HepG2 (cell line): ENCODE results near the gene RRM2. TPM values are rescaled to one million over a fixed set of nuclear protein-coding genes. Genes with fewer than 3 reads are reported as not detected.

ENCODE experiments used
- ATAC-seq: fragments of 200-7000 bp; cut with Tn5 transposase; 3 replicates; pipeline ENCODE4 v1.9.1; 2020; ENCODE audit warnings: mild to moderate bottlenecking, moderate library complexity
- BruUV-seq: library from RNA; stranded (reverse); fragments of 400-500 nt; replicated peaks from 2 replicates; lab custom pipeline; 2021; lab: Mats Ljungman, UMichigan
- CTCF ChIA-PET: fragments of 300-600 bp; formaldehyde crosslinking; extraction: SDS; loops from one replicate; lab custom pipeline; 2021; ENCODE audit warnings: low total read pairs, inconsistent platforms, low intra/inter-chr PET ratio; lab: Yijun Ruan, JAX
- POLR2A ChIA-PET: fragments of 350-600 bp; sonication (Branson Sonifier 250); formaldehyde crosslinking; loops from one replicate; lab custom pipeline; 2020; ENCODE audit warnings: antibody characterized with exemption, inconsistent platforms; lab: Yijun Ruan, JAX
- DNase-seq: peaks from one replicate; pipeline ENCODE4 v3.0.0-alpha.2; 2015; ENCODE audit warnings: low spot score
- FAIRE-seq: peaks from 3 replicates; lab custom pipeline; 2011; peaks lifted over from hg19 to GRCh38; lab: Jason Lieb, UNC
- H2AFZ ChIP-seq: one replicate; pipeline ENCODE4 v1.6.1; 2011; ENCODE audit warnings: low read length, inconsistent platforms
- H3K27ac ChIP-seq: fragments of 300-600 bp; 3 replicates; pipeline ENCODE4 v1.8.0; 2011; ENCODE audit warnings: mixed run types, mild to moderate bottlenecking, mixed read lengths, low read length, inconsistent platforms; ENCODE audit not compliant: insufficient read depth; ENCODE audit errors: extremely low read length
- H3K27me3 ChIP-seq, 2 experiments: fragments of 200-600 bp in 1 of 2; 2 replicates in 1 of 2; 3 replicates in 1 of 2; pipeline versions ENCODE4 v1.6.0 to v1.8.0; 2011; ENCODE audit warnings: low read length in 2 of 2, mild to moderate bottlenecking in 2 of 2, moderate library complexity in 2 of 2, inconsistent platforms in 1 of 2; ENCODE audit not compliant: insufficient read depth in 2 of 2, control insufficient read depth in 1 of 2
- H3K36me3 ChIP-seq, 2 experiments: fragments of 200-600 bp in 1 of 2; replicated peaks in 1 of 2; 2 replicates in 1 of 2; 3 replicates in 1 of 2; pipeline versions ENCODE4 v1.5.1 to v1.8.0; 2011; ENCODE audit warnings: low read length in 2 of 2, inconsistent platforms in 1 of 2; ENCODE audit not compliant: insufficient read depth in 2 of 2, control insufficient read depth in 1 of 2
- H3K4me1 ChIP-seq: 2 replicates; pipeline ENCODE4 v1.5.1; 2012; ENCODE audit warnings: low read length, inconsistent platforms; ENCODE audit not compliant: insufficient read depth
- H3K4me2 ChIP-seq: 2 replicates; pipeline ENCODE4 v1.6.0; 2011; ENCODE audit warnings: low read depth, low read length, inconsistent platforms
- H3K4me3 ChIP-seq, 3 experiments: fragments of 200-600 bp in 1 of 3; sonication (generic), shearing (Covaris generic) in 1 of 3; replicated peaks in 1 of 3; 2 replicates each; pipeline ENCODE4 v1.5.1; 2011 to 2016; ENCODE audit warnings: low read length in 3 of 3, inconsistent platforms in 2 of 3, low read depth in 2 of 3, mild to moderate bottlenecking in 2 of 3, control low read depth in 1 of 3, mixed read lengths in 1 of 3; ENCODE audit not compliant: insufficient read depth in 1 of 3
- H3K79me2 ChIP-seq: one replicate; pipeline ENCODE4 v1.6.1; 2011; ENCODE audit warnings: low read length, inconsistent platforms; ENCODE audit not compliant: insufficient read depth
- H3K9ac ChIP-seq: 2 replicates; pipeline ENCODE4 v1.6.0; 2011; ENCODE audit warnings: mild to moderate bottlenecking, low read depth, low read length, inconsistent platforms; ENCODE audit not compliant: insufficient read depth
- H3K9me3 ChIP-seq: 2 replicates; pipeline ENCODE4 v1.5.1; 2012; ENCODE audit warnings: mild to moderate bottlenecking, low read length
- H4K20me1 ChIP-seq: 2 replicates; pipeline ENCODE4 v1.6.0; 2011; ENCODE audit warnings: inconsistent platforms, mild to moderate bottlenecking, low read length, moderate library complexity; ENCODE audit not compliant: insufficient read depth
- MAFK ChIP-seq, 2 experiments: IDR thresholded peaks in 1 of 2; conservative IDR thresholded peaks in 1 of 2; 2 replicates each; pipeline ENCODE4 v1.6.1; 2011; ENCODE audit warnings: improper control_type of control experiment in 2 of 2, low read length in 2 of 2
- SUZ12 ChIP-seq: fragments of 150-350 bp; IDR thresholded peaks from 2 replicates; pipeline ENCODE4 v1.6.1; 2014; ENCODE audit warnings: low read depth, low read length
- ZNF234 ChIP-seq: sonication (generic); formaldehyde crosslinking; conservative IDR thresholded peaks from 2 replicates; pipeline ENCODE4 v1.5.1; 2020; ENCODE audit warnings: mild to moderate bottlenecking, missing genetic modification reagents
- ZNF263 ChIP-seq: sonication (generic); formaldehyde crosslinking; IDR thresholded peaks from 2 replicates; pipeline ENCODE4 v1.4.0; 2020; ENCODE audit warnings: missing genetic modification reagents
- ZNF282 ChIP-seq: fragments of 450-650 bp; IDR thresholded peaks from 2 replicates; pipeline ENCODE4 v1.6.1; 2018; ENCODE audit not compliant: partially characterized antibody
- ZNF317 ChIP-seq: sonication (generic); formaldehyde crosslinking; IDR thresholded peaks from 2 replicates; pipeline ENCODE4 v1.5.0; 2020; ENCODE audit warnings: mild to moderate bottlenecking, missing genetic modification reagents
- WGBS: methylation state at CpG from one replicate; pipeline ENCODE4 v1.1.6; 2017; ENCODE audit warnings: low lambda C conversion rate; 5-methylcytosine and 5-hydroxymethylcytosine counted together
- in situ Hi-C: cut with HindIII; loops from 2 replicates; pipeline ENCODE4 v1.10.0; 2017; ENCODE audit warnings: low pct_unique_long_range_greater_than_20kb; ENCODE audit not compliant: extremely low pct_ligation_motif_present
- intact Hi-C: fragments of 100-400 bp; cut with micrococcal nuclease; formaldehyde crosslinking; loops from one replicate; pipeline ENCODE4 v1.10.0; 2022; ENCODE audit not compliant: unreplicated experiment
- polyA plus RNA-seq, 8 experiments: library from polyadenylated mRNA; depleted of rRNA in 3 of 8; stranded (reverse) in 7 of 8; unstranded in 1 of 8; fragments of >200 nt; fragmentation: Illumina TruSeq in 4 of 8; extraction: Trizol in 4 of 8; gene quantifications; 2 replicates each; pipeline versions ENCODE4 v1.2.1 to v1.2.3, GENCODE V29; 2011 to 2016; ENCODE audit warnings: low read depth in 4 of 8, missing spikeins in 1 of 8, mixed read lengths in 1 of 8; ENCODE audit not compliant: insufficient read depth in 1 of 8
- total RNA-seq, 5 experiments: library from RNA; depleted of rRNA; stranded (reverse); fragments of >200 nt; fragmentation: Illumina TruSeq; extraction: Trizol; gene quantifications; 2 replicates each; pipeline ENCODE4 v1.2.3, GENCODE V29; 2016; ENCODE audit warnings: low read depth in 1 of 5
- TF ChIP-seq, protein P1 (sequence below): sonication (generic); formaldehyde crosslinking; IDR thresholded peaks from 2 replicates; pipeline ENCODE4 v1.4.0; 2020; ENCODE audit warnings: mild to moderate bottlenecking, missing genetic modification reagents

The RRM2 gene
- total and polyA plus RNA-seq, 2 of the 13 experiments (the other 11 are each of a cell fraction or from before 2014, with no cell fraction given): 31.3 to 150 TPM

DNA sequence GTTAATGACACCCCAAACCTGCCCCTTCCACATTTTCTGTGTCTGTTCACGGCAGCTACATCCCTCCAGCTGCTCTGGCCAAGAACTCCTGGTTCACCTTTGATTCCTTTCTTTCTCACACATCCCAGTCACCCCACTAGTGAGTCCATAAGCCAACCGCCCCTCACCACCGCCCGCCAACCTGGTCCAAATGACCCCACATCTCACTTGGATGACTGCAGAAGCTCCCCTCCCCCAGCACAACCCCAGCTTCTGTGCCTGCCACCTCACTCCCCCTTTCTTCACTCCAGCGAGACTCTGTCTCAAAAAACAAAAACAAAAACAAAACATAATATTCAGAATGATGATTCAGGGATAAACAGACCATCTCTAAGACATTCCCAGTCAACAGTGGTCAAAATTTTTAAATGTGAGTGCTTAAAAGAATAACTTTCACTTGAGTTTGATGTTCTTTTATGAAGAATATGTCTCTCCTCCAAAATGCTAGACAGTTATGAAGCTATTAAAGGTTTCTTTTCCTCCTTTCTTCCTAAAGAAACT lies 45.5 kb upstream of the RRM2 start:
- Histone ChIP-seq H3K4me2 (no peak overlapping the region), H3K27me3 (peaks cover 13 to 76% of the 10 kb centered on the region in 2 experiments; a peak in 4 of 5 replicates), H3K4me1 (peaks cover 21% of the 10 kb centered on the region), H3K4me3 (no peak overlapping the region), H2AFZ (no peak overlapping the region), H3K27ac (no peak overlapping the region), H3K79me2 (no peaks in the 10 kb centered on the region), H3K9ac (no peak overlapping the region), H3K36me3 (no peaks in the 10 kb centered on the region)
- CTCF ChIA-PET: no interaction called here
- ATAC-seq: no peak
- DNase-seq: no peak
- intact Hi-C loops (no loop called here), in situ Hi-C loops (loop anchor here (5.0 kb wide), 1 partner anchor 40 kb away; no protein-coding TSS in a partner anchor)
- WGBS: 61% methylated on average over 5 of the region's 5 CpGs
- FAIRE-seq: no peak
- BruUV-seq: no TSS peak
- POLR2A ChIA-PET: no interaction called here
- TF ChIP-seq SUZ12 (no peak), ZNF282 (no peak), ZNF234 (CRISPR knock-in tag) (no peak), ZNF263 (CRISPR knock-in tag) (no peak), ZNF317 (no peak), MAFK (conservative IDR thresholded peaks at IDR 0.05 in 1 of 2, IDR thresholded peaks at IDR 0.05 in 1 of 2; ENCODE audit: low read length in 2 of 2) (peak; percentile 2 to 10; a peak in 1 of 4 replicates)
- TF ChIP-seq, protein P1, sequence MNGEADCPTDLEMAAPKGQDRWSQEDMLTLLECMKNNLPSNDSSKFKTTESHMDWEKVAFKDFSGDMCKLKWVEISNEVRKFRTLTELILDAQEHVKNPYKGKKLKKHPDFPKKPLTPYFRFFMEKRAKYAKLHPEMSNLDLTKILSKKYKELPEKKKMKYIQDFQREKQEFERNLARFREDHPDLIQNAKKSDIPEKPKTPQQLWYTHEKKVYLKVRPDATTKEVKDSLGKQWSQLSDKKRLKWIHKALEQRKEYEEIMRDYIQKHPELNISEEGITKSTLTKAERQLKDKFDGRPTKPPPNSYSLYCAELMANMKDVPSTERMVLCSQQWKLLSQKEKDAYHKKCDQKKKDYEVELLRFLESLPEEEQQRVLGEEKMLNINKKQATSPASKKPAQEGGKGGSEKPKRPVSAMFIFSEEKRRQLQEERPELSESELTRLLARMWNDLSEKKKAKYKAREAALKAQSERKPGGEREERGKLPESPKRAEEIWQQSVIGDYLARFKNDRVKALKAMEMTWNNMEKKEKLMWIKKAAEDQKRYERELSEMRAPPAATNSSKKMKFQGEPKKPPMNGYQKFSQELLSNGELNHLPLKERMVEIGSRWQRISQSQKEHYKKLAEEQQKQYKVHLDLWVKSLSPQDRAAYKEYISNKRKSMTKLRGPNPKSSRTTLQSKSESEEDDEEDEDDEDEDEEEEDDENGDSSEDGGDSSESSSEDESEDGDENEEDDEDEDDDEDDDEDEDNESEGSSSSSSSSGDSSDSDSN: no peak
- TF ChIP-seq, all 625 proteins: peak for 1
- H3K9me3 ChIP-seq: no peaks in the 10 kb centered on the region
- no peaks in the 10 kb centered on the region for H4K20me1 ChIP-seq
